PFSK-1 (cell line): ENCODE measurements around the gene SYT6.

Experiments
- FOXP2 ChIP-seq: optimal IDR thresholded peaks from 2 replicates; pipeline ENCODE3; 2011; ENCODE audit warnings: borderline replicate concordance, control low read depth, inconsistent platforms; ENCODE audit not compliant: insufficient read depth; ENCODE audit errors: extremely low read length, extremely low read depth
- POLR2AphosphoS5 ChIP-seq: IDR thresholded peaks from 2 replicates; pipeline ENCODE4 v1.6.1; 2012; ENCODE audit warnings: low read depth, mild to moderate bottlenecking, control low read depth, low read length, moderate library complexity
- REST ChIP-seq, 2 experiments: IDR thresholded peaks; 2 replicates each; pipeline versions ENCODE4 v1.6.1 to v1.8.0; 2011 to 2012; ENCODE audit warnings: low read depth in 2 of 2, low read length in 2 of 2, control low read depth in 1 of 2, inconsistent platforms in 1 of 2, mild to moderate bottlenecking in 1 of 2, moderate library complexity in 1 of 2; ENCODE audit not compliant: insufficient read depth in 1 of 2
- SIN3A ChIP-seq: IDR thresholded peaks from 2 replicates; pipeline ENCODE4 v1.6.1; 2012; ENCODE audit warnings: mild to moderate bottlenecking, low read length, moderate library complexity, borderline replicate concordance; ENCODE audit not compliant: insufficient read depth
- TAF1 ChIP-seq: IDR thresholded peaks from 2 replicates; pipeline ENCODE4 v1.6.1; 2012; ENCODE audit warnings: low read length, control low read depth, borderline replicate concordance; ENCODE audit not compliant: insufficient read depth

SYT6 gene

DNA sequence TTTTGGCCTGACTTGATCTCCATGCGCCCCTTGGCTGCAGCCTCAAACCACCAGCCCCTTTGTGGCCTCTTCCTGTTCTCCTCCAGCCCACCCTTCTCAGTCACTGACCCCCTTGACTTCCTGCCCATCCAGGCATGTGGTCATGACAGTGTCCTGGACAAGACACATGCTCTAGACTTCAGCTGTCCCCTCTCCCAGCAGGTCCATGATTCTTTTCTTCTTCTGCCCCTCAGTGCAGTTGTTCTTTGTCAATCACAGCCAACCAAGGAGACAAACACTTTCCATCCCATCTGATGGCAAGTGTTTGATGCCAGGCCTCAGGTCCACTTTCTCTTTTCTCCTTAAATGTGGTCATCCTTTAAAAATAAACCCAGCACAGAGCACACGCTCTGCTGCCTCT lies 49.7 kb downstream of the SYT6 start:
- no peak for TF ChIP-seq SIN3A
- TF ChIP-seq POLR2AphosphoS5 = no peak
- no peak for TF ChIP-seq REST (IDR thresholded peaks at IDR 0.05; ENCODE audit: insufficient read depth in 1 of 2, low read depth in 2 of 2, low read length in 2 of 2)
- TF ChIP-seq FOXP2 = no peak
- TF ChIP-seq TAF1 = no peak

DNA sequence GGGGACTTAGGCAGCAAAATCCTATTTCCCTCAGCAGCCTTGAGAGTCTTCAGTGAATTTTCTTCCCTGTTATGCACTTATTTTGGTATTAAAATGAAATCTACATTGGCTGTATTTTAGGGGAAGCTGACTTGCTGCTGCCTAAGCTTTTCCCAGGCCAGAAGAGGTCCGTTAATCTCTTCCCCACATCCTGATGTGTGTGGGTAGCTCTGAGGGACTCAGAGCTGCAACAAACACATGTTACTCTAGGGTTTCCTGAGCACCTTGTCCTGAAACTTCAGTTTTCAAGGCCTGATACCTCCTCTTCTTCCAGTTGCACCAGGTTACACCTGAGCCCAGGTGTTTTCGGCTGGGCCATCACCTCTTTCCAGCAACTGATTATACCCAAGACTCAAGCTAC lies 51.5 kb downstream of the SYT6 start:
- no peak for TF ChIP-seq REST (IDR thresholded peaks at IDR 0.05; ENCODE audit: insufficient read depth in 1 of 2, low read depth in 2 of 2, low read length in 2 of 2)

DNA sequence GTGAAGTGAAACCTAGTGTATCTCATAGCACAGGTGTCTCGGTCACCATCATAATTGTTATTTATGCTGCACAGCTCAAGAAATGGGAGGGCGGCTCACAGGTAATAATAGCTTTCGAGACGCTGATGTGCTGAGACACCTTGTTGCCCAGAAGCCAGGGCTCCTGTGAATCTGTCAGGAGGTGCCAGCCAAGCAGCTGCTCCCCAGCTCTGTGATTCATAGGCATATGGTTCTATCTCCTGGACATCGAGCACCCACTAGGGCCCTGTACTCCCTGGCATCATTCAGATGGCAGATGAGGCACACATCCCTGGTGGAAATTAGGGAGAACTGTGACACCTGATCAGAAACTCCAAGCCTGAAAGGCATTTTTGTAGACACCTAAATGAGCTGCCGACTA lies 53.5 kb downstream of the SYT6 start:
- TF ChIP-seq TAF1 = no peak
- TF ChIP-seq SIN3A = no peak
- no peak for TF ChIP-seq REST (IDR thresholded peaks at IDR 0.05; ENCODE audit: insufficient read depth in 1 of 2, low read depth in 2 of 2, low read length in 2 of 2)
- no peak for TF ChIP-seq FOXP2
- no peak for TF ChIP-seq POLR2AphosphoS5

GRCh38 chr1:114099268-114099667 lies 54.4 kb downstream of the SYT6 start:
- TF ChIP-seq FOXP2 (no peak), SIN3A (no peak), TAF1 (no peak), REST (IDR thresholded peaks at IDR 0.05; ENCODE audit: insufficient read depth in 1 of 2, low read depth in 2 of 2, low read length in 2 of 2) (no peak), POLR2AphosphoS5 (no peak)

DNA sequence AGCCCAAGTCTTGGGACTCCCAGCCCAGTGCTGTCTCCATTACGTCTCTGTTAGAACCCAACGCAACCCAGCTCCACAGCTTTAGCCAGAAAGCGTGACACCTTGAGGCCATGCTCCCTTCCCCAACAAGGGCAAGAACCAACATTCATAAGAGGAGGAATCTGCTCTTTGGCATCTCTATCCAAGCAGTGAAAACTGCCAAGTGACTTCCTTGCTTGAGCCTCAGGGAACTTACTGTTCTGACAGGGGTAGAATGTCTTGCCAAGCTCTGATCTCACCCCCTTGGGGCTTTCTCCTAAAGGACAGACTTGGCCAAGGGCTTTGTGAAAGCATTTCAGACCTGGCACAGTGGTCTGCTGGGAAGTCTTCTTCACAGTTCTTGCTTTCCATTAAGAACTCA lies 56.6 kb downstream of the SYT6 start:
- TF ChIP-seq SIN3A = no peak
- TF ChIP-seq POLR2AphosphoS5 = no peak
- no peak for TF ChIP-seq TAF1
- TF ChIP-seq FOXP2 = no peak
- no peak for TF ChIP-seq REST (IDR thresholded peaks at IDR 0.05; ENCODE audit: insufficient read depth in 1 of 2, low read depth in 2 of 2, low read length in 2 of 2)
